Activated naive CD4-positive, alpha-beta T cell treated with anti-CD3 and anti-CD28 coated beads, Interleukin-2, amount 10 ng/mL, durations not matched to agents 7 days and 5 days (primary cell): ENCODE data around the gene CUEDC2.

Experiments used
- CTCF ChIA-PET: fragments of 350-600 bp; sonication (Branson Sonifier 250); formaldehyde crosslinking; loops from one replicate; lab custom pipeline; 2021; ENCODE audit warnings: antibody characterized with exemption; lab: Charles Lee
- DNase-seq: peaks from one replicate; pipeline ENCODE4 v3.0.0-alpha.2; 2020
- H3K27ac Mint-ChIP-seq: one replicate; pipeline ENCODE4 v1.8.0; 2021; ENCODE audit warnings: mild to moderate bottlenecking, moderate library complexity, mixed read lengths
- H3K27me3 Mint-ChIP-seq: one replicate; pipeline ENCODE4 v1.8.0; 2021; ENCODE audit warnings: mild to moderate bottlenecking, mixed read lengths
- H3K36me3 Mint-ChIP-seq: one replicate; pipeline ENCODE4 v1.8.0; 2021; ENCODE audit warnings: mixed read lengths
- H3K4me1 Mint-ChIP-seq: one replicate; pipeline ENCODE4 v1.8.0; 2021; ENCODE audit warnings: mixed read lengths
- H3K4me3 Mint-ChIP-seq: one replicate; pipeline ENCODE4 v1.8.0; 2021; ENCODE audit warnings: mild to moderate bottlenecking, moderate library complexity, mixed read lengths
- H3K9me3 Mint-ChIP-seq: one replicate; pipeline ENCODE4 v1.8.0; 2021; ENCODE audit warnings: mixed read lengths

Gene CUEDC2

GRCh38 chr10:102382871-102383270, 49.5 kb downstream of the CUEDC2 start:
- no peaks in the 10 kb centered on the region for H3K27me3 Mint-ChIP-seq
- H3K36me3 Mint-ChIP-seq, result peaks cover 22% of the 10 kb centered on the region
- H3K4me1 Mint-ChIP-seq, result no peaks in the 10 kb centered on the region
- no peaks in the 10 kb centered on the region for H3K9me3 Mint-ChIP-seq
- CTCF ChIA-PET, result interaction anchor here (2.1 to 3.1 kb wide), 2 partner anchors 31 to 152 kb away, joined by 6 to 15 read pairs; no protein-coding TSS in a partner anchor
- no peak for DNase-seq
- no peak overlapping the region for H3K27ac Mint-ChIP-seq
- no peak overlapping the region for H3K4me3 Mint-ChIP-seq

GRCh38 chr10:102381983-102382382, 50.4 kb downstream of the CUEDC2 start:
- Mint-ChIP-seq H3K36me3 (peaks cover 22% of the 10 kb centered on the region), H3K9me3 (no peaks in the 10 kb centered on the region), H3K27me3 (no peaks in the 10 kb centered on the region), H3K27ac (no peak overlapping the region), H3K4me3 (no peak overlapping the region), H3K4me1 (no peaks in the 10 kb centered on the region)
- DNase-seq, result no peak
- CTCF ChIA-PET, result interaction anchor here (0.6 to 2.1 kb wide), 4 partner anchors 20 to 152 kb away, joined by 3 to 6 read pairs (median 4); no protein-coding TSS in a partner anchor

GRCh38 chr10:102379383-102379782, 53.0 kb downstream of the CUEDC2 start:
- no peaks in the 10 kb centered on the region for H3K9me3 Mint-ChIP-seq
- H3K27ac Mint-ChIP-seq, result no peak overlapping the region
- no peak overlapping the region for H3K4me3 Mint-ChIP-seq
- no peaks in the 10 kb centered on the region for H3K27me3 Mint-ChIP-seq
- CTCF ChIA-PET, result interaction anchor here (1.1 kb wide), 1 partner anchor 27 kb away, joined by 3 read pairs; no protein-coding TSS in a partner anchor
- peaks cover 36% of the 10 kb centered on the region for H3K36me3 Mint-ChIP-seq
- DNase-seq, result no peak
- no peaks in the 10 kb centered on the region for H3K4me1 Mint-ChIP-seq

- CTCF ChIA-PET, result interaction anchor here (1.7 to 2.3 kb wide), 2 partner anchors 22 to 146 kb away, joined by 3 to 8 read pairs; no protein-coding TSS in a partner anchor
- Mint-ChIP-seq H3K4me3 (no peak overlapping the region), H3K27ac (no peak overlapping the region), H3K9me3 (no peaks in the 10 kb centered on the region), H3K4me1 (no peaks in the 10 kb centered on the region), H3K27me3 (no peaks in the 10 kb centered on the region), H3K36me3 (peaks cover 43% of the 10 kb centered on the region)
- no peak for DNase-seq
Measured at GRCh38 chr10:102376901-102377300, 55.5 kb downstream of the CUEDC2 start.

GRCh38 chr10:102375867-102376266, 56.5 kb downstream of the CUEDC2 start:
- CTCF ChIA-PET, result interaction anchor here (1.2 to 2.3 kb wide), 4 partner anchors 9 to 145 kb away, joined by 3 to 8 read pairs (median 6); no protein-coding TSS in a partner anchor
- no peaks in the 10 kb centered on the region for H3K27me3 Mint-ChIP-seq
- H3K27ac Mint-ChIP-seq, result no peak overlapping the region
- no peak for DNase-seq
- no peak overlapping the region for H3K4me3 Mint-ChIP-seq
- peaks cover 47% of the 10 kb centered on the region for H3K36me3 Mint-ChIP-seq
- H3K9me3 Mint-ChIP-seq, result no peaks in the 10 kb centered on the region
- H3K4me1 Mint-ChIP-seq, result no peaks in the 10 kb centered on the region

GRCh38 chr10:102375250-102375649, 57.1 kb downstream of the CUEDC2 start:
- H3K27ac Mint-ChIP-seq, result no peak overlapping the region
- CTCF ChIA-PET, result interaction anchor here (1.2 to 2.1 kb wide), 3 partner anchors 10 to 24 kb away, joined by 3 to 6 read pairs (median 6); no protein-coding TSS in a partner anchor
- peaks cover 52% of the 10 kb centered on the region for H3K36me3 Mint-ChIP-seq
- H3K9me3 Mint-ChIP-seq, result no peaks in the 10 kb centered on the region
- no peak overlapping the region for H3K4me3 Mint-ChIP-seq
- peak; percentile 30 for DNase-seq
- no peaks in the 10 kb centered on the region for H3K4me1 Mint-ChIP-seq
- no peaks in the 10 kb centered on the region for H3K27me3 Mint-ChIP-seq
